AG04450 (cell line): Measurements from ENCODE around the gene CDC42EP5. TPM values are rescaled to one million over a fixed set of nuclear protein-coding genes. Genes with fewer than 3 reads are reported as not detected.
"Not testable (repeated sequence)": the region's sequence is repeated elsewhere in the genome, so short reads cannot be mapped to it uniquely, and the experiment has no call there.

ENCODE experiments used
- CTCF ChIA-PET: fragments of 300-600, 350-600 bp; formaldehyde crosslinking; extraction: SDS; loops from one replicate; lab custom pipeline; 2022; ENCODE audit warnings: antibody characterized with exemption, inconsistent platforms; lab: Charles Lee
- POLR2A ChIA-PET: fragments of 350-600 bp; formaldehyde crosslinking; extraction: SDS; loops from one replicate; lab custom pipeline; 2021; ENCODE audit warnings: antibody characterized with exemption, inconsistent platforms; lab: Yijun Ruan, JAX
- DNase-seq: peaks from one replicate; pipeline ENCODE4 v3.0.0-alpha.2; 2011; ENCODE audit warnings: low read depth, low spot score
- H3K27ac ChIP-seq: one replicate; pipeline ENCODE4 v1.5.1; 2012; ENCODE audit warnings: low read depth, low read length, control low read depth
- H3K27me3 ChIP-seq: one replicate; pipeline ENCODE4 v1.6.0; 2012; ENCODE audit warnings: low read length; ENCODE audit not compliant: control insufficient read depth, insufficient read depth
- H3K4me3 ChIP-seq: 2 replicates; pipeline ENCODE4 v1.5.1; 2011; ENCODE audit warnings: mild to moderate bottlenecking, low read depth, low read length, control low read depth
- H3K9me3 ChIP-seq: 2 replicates; pipeline ENCODE4 v1.5.1; 2012; ENCODE audit warnings: low read length; ENCODE audit not compliant: control insufficient read depth, insufficient read depth
- polyA plus RNA-seq: library from polyadenylated mRNA; depleted of rRNA; stranded (reverse); fragments of >200 nt; gene quantifications from 2 replicates; pipeline ENCODE4 v1.2.3, GENCODE V29; 2011
- TF ChIP-seq, protein P1 (sequence below): IDR thresholded peaks from 2 replicates; pipeline ENCODE4 v1.5.1; 2011; ENCODE audit warnings: low read depth, low read length, control low read depth, inconsistent platforms

CDC42EP5 gene
- polyA plus RNA-seq, 1 experiment = 12.3 TPM

DNA sequence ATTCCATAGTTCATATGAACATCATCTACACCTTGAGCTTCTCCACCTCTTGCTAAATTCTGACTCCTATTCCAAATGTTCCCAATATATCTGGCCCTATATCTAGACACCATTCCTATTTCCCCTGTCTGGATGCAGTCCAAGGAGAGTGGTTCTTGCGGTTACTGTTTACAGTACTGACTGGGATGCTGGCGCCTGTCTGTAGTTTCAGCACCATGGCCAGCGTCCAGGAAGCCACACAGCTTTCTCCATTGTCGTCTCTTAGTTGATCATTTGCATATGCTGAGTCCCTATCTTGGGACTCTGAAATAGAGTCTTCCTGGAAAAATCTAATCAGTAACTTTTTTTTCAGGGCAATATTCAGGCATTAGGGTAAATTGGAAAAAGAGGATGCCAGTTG, 44.4 kb upstream of the CDC42EP5 start:
- Histone ChIP-seq H3K27ac (no peak overlapping the region), H3K27me3 (no peaks in the 10 kb centered on the region), H3K4me3 (no peak overlapping the region), H3K9me3 (peaks cover 38% of the 10 kb centered on the region)
- ChIA-PET POLR2A (no interaction called here), CTCF (interaction anchor here (0.7 kb wide), 1 partner anchor 251 kb away, joined by 3 read pairs; no protein-coding TSS in a partner anchor)
- TF ChIP-seq, protein P1, sequence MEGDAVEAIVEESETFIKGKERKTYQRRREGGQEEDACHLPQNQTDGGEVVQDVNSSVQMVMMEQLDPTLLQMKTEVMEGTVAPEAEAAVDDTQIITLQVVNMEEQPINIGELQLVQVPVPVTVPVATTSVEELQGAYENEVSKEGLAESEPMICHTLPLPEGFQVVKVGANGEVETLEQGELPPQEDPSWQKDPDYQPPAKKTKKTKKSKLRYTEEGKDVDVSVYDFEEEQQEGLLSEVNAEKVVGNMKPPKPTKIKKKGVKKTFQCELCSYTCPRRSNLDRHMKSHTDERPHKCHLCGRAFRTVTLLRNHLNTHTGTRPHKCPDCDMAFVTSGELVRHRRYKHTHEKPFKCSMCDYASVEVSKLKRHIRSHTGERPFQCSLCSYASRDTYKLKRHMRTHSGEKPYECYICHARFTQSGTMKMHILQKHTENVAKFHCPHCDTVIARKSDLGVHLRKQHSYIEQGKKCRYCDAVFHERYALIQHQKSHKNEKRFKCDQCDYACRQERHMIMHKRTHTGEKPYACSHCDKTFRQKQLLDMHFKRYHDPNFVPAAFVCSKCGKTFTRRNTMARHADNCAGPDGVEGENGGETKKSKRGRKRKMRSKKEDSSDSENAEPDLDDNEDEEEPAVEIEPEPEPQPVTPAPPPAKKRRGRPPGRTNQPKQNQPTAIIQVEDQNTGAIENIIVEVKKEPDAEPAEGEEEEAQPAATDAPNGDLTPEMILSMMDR = no peak
- no peak for DNase-seq

DNA sequence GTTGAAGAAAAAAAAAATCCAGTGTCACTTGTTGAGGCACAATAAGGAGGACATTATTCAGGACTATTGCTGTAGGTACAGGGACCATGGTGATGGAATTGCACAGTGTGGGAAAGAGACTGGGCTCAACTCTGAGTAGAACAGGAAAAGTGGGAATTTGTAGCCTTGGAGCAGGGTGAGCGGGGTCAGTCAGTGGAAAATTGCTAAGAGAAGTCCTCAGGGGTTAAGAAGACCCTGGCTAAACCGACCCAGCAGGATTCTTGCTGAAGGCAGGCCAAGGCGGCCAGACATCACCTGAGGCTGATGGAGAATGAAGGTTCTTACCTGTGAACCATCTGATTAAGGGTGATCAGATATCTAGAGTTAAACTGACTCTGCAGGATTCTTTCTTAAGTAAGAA, 42.1 kb upstream of the CDC42EP5 start:
- no peak for DNase-seq
- H3K4me3 ChIP-seq = no peak overlapping the region
- H3K9me3 ChIP-seq = peaks cover 38% of the 10 kb centered on the region
- no peaks in the 10 kb centered on the region for H3K27me3 ChIP-seq
- CTCF ChIA-PET = no interaction called here
- TF ChIP-seq, protein P1 = no peak
- POLR2A ChIA-PET = no interaction called here
- H3K27ac ChIP-seq = no peak overlapping the region

DNA sequence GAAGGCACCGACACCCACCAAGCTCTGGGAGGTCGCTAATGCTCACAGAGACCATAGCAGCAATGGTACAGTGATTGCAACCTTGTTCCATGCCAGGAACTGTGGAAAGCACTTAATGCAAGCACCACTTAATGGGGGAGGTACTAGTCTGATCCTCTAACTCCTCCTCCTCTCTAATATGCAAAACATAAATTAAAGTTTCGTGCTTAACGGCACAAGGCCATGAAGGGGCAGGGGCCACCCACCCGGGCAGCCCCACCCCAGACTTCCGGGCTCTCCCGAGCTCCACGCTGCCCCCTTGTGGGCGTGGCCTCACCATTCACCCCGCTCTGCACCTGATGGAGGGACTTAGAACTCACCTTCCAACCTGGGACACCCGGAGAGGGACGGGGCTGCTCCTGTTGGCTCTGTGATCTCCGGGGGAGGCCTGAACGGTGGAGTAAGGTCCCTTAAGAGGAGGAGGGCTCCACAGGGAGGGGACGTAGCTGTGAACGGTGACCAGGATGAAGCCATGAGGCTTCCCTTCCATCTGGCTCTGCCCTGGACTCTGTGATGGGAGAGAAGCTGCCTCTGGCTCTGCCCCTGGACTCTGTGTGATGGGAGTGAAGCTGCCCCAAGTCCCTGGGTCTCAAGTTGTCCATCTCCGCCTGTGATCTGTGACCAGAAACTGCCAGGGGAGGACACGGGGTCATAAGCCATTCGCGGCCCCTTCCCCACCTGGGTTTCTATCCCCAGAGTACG, 36.3 kb upstream of the CDC42EP5 start:
- H3K27me3 ChIP-seq, DNase-seq, H3K27ac ChIP-seq, POLR2A ChIA-PET, CTCF ChIA-PET, H3K4me3 ChIP-seq: not testable (repeated sequence)
- H3K9me3 ChIP-seq = peaks cover 41% of the 10 kb centered on the region

DNA sequence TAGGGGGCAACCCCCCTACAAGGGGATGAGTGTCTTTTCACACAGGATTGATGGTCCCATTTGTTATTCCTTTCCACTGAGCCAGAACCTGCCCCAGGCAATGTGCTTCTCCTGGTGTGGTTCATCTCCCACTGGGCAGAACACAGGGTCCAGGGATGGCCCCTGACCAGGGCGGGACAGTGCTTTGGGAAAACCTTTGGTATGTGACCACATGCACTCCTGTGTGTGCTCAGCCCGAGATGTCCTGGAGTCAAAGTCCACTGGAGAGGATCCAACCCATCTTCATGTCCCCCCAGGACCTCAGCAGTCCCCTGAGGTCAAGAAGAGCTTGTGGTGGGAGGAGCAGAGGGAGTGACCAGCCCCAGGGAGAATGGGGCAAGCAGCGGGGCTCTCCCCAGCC, 35.4 kb upstream of the CDC42EP5 start:
- POLR2A ChIA-PET, H3K27ac ChIP-seq, DNase-seq, CTCF ChIA-PET, H3K4me3 ChIP-seq, H3K27me3 ChIP-seq: not testable (repeated sequence)
- H3K9me3 ChIP-seq = peaks cover 41% of the 10 kb centered on the region

DNA sequence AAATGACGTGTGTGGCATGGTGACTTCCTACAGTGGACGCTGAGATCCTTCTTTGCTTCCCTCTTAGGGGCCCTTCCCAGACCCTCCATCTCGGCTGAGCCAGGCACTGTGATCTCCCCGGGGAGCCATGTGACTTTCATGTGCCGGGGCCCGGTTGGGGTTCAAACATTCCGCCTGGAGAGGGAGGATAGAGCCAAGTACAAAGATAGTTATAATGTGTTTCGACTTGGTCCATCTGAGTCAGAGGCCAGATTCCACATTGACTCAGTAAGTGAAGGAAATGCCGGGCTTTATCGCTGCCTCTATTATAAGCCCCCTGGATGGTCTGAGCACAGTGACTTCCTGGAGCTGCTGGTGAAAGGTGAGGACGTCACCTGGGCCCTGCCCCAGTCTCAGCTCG, 34.7 kb upstream of the CDC42EP5 start:
- TF ChIP-seq, protein P1 = no peak
- ChIA-PET CTCF (no interaction called here), POLR2A (no interaction called here)
- H3K27ac ChIP-seq = no peak overlapping the region
- H3K4me3 ChIP-seq = no peak overlapping the region
- H3K9me3 ChIP-seq = peaks cover 36% of the 10 kb centered on the region
- no peak for DNase-seq
- no peaks in the 10 kb centered on the region for H3K27me3 ChIP-seq

DNA sequence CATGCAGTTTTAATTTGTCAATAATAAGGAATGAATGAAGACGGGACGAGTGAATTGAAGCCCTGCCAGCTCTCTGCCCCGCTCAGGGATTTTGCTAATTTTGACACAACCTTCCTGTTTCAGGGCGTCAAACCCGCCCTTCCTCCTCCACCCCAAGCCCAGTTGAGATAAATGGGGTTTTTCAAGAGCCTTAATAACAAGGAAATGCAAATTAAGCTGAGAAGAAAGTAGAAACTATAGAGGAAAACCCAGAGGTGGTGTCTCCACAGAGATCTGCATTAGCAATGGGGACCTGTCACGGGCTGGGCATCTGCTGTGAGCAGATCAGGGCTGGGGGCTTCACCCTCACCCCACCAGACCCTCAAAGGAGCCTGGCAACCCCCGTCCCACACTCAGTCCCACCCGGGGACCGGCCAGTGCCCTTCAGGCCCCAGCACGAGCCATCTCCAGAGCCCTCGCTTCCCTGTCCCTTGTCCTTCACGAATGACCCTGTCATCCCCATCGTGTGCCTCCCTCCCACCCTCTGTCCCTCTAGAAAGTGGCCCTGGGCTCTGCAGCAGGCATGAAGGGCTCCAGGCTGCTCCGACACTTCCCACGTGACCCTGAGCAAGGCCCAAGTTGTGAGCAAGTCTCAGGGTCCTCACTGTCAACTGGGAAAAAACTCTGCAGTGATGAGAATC, 34.1 kb upstream of the CDC42EP5 start:
- H3K4me3 ChIP-seq, POLR2A ChIA-PET, DNase-seq, H3K27me3 ChIP-seq, H3K27ac ChIP-seq: not testable (repeated sequence)
- peaks cover 33% of the 10 kb centered on the region for H3K9me3 ChIP-seq
- CTCF ChIA-PET = interaction anchor here (1.3 kb wide), 1 partner anchor 26 kb away, joined by 3 read pairs; no protein-coding TSS in a partner anchor
